K562 (cell line): ENCODE data around the gene GZF1. TPM values are rescaled to one million over a fixed set of nuclear protein-coding genes. Genes with fewer than 3 reads are reported as not detected.

Experiments
- ATF3 ChIP-seq, 2 experiments: fragments of 450-650 bp in 1 of 2; sonication (generic) in 1 of 2; formaldehyde crosslinking in 1 of 2; IDR thresholded peaks in 1 of 2; conservative IDR thresholded peaks in 1 of 2; 2 replicates each; pipeline versions ENCODE4 v1.6.1 to v1.8.1; 2016 to 2023; ENCODE audit warnings: mild to moderate bottlenecking in 2 of 2, moderate library complexity in 2 of 2, inconsistent platforms in 1 of 2, missing genetic modification reagents in 1 of 2
- CHD2 ChIP-seq: IDR thresholded peaks from 2 replicates; pipeline ENCODE4 v1.6.1; 2011; ENCODE audit warnings: low read depth, low read length
- IRF9 ChIP-seq: fragments of 450-650 bp; IDR thresholded peaks from 2 replicates; pipeline ENCODE4 v1.6.1; 2016; ENCODE audit warnings: missing biosample characterization, missing genetic modification characterization
- MAZ ChIP-seq, 2 experiments: fragments of 450-650 bp in 1 of 2; sonication (generic) in 1 of 2; formaldehyde crosslinking; IDR thresholded peaks in 1 of 2; conservative IDR thresholded peaks in 1 of 2; 2 replicates each; pipeline versions ENCODE4 v1.4.0 to v1.5.0; 2020; ENCODE audit warnings: mild to moderate bottlenecking in 1 of 2, missing genetic modification reagents in 1 of 2
- NFYB ChIP-seq: IDR thresholded peaks from 2 replicates; pipeline ENCODE4 v1.6.1; 2011; ENCODE audit warnings: mild to moderate bottlenecking, moderate library complexity; ENCODE audit not compliant: insufficient read length; ENCODE audit errors: extremely low read depth
- PCBP1 ChIP-seq: fragments of 200-400 bp; formaldehyde crosslinking; IDR thresholded peaks from 2 replicates; pipeline ENCODE4 v1.6.1; 2018; ENCODE audit warnings: mild to moderate bottlenecking, low read depth, low read length; ENCODE audit not compliant: poor library complexity, severe bottlenecking
- PML ChIP-seq: IDR thresholded peaks from 2 replicates; pipeline ENCODE4 v1.6.1; 2012; ENCODE audit warnings: low read length, inconsistent platforms
- POLR2A ChIP-seq: fragments of 450-650 bp; conservative IDR thresholded peaks from 2 replicates; pipeline ENCODE4 v1.6.1; 2016
- PRMT5 ChIP-seq: sonication (generic); formaldehyde crosslinking; IDR thresholded peaks from 2 replicates; pipeline ENCODE4 v1.5.0; 2020; ENCODE audit warnings: missing genetic modification reagents
- RBFOX2 ChIP-seq: fragments of 200-400 bp; formaldehyde crosslinking; IDR thresholded peaks from 2 replicates; pipeline ENCODE4 v1.6.1; 2017; ENCODE audit warnings: low read depth, mild to moderate bottlenecking, low read length, moderate library complexity
- RFX1 ChIP-seq: fragments of 450-650 bp; IDR thresholded peaks from 2 replicates; pipeline ENCODE4 v1.6.1; 2016; ENCODE audit warnings: mild to moderate bottlenecking, moderate library complexity
- RHOXF2B ChIP-seq: fragments of 250-450 bp; sonication (Bioruptor Pico); conservative IDR thresholded peaks from 2 replicates; pipeline ENCODE4 v1.5.1; 2021
- ZC3H4 ChIP-seq: sonication (generic); formaldehyde crosslinking; IDR thresholded peaks from 2 replicates; pipeline ENCODE4 v1.9.0; 2021; ENCODE audit warnings: missing genetic modification reagents, borderline replicate concordance
- ZEB2 ChIP-seq: fragments of 450-650 bp; IDR thresholded peaks from 2 replicates; pipeline ENCODE4 v1.6.1; 2016
- ZFX ChIP-seq: sonication (generic); formaldehyde crosslinking; IDR thresholded peaks from 2 replicates; pipeline ENCODE4 v1.8.0; 2022; ENCODE audit warnings: mild to moderate bottlenecking, missing genetic modification reagents, moderate library complexity
- ZNF124 ChIP-seq: sonication (generic); formaldehyde crosslinking; IDR thresholded peaks from 2 replicates; pipeline ENCODE4 v1.8.1; 2022; ENCODE audit warnings: missing genetic modification reagents
- polyA plus RNA-seq, 8 experiments: library from polyadenylated mRNA; depleted of rRNA in 4 of 8; stranded (reverse) in 5 of 8; unstranded in 3 of 8; fragments of >200 nt; fragmentation: Nextera tagmentation in 2 of 8; fragmentation: Illumina TruSeq in 1 of 8; extraction: Ambion mirVana in 2 of 8; extraction: Trizol in 1 of 8; gene quantifications; 2 replicates each; pipeline versions ENCODE4 v1.2.1 to v1.2.3, GENCODE V29; 2011 to 2014; ENCODE audit warnings: inconsistent platforms in 1 of 8, missing spikeins in 1 of 8
- total RNA-seq, 7 experiments: library from RNA; depleted of rRNA in 6 of 7; stranded (reverse); fragments of >200 nt in 6 of 7; fragmentation: Illumina TruSeq in 2 of 7; extraction: Trizol in 2 of 7; gene quantifications; 2 replicates each; pipeline versions ENCODE4 v1.2.1 to v1.2.3, GENCODE V29; 2011 to 2021; ENCODE audit warnings: low replicate concordance in 1 of 7
- TF ChIP-seq, protein P1 (sequence below): sonication (generic); formaldehyde crosslinking; IDR thresholded peaks from 2 replicates; pipeline ENCODE4 v1.8.0; 2023; ENCODE audit warnings: mild to moderate bottlenecking, missing genetic modification reagents
- TF ChIP-seq, protein P2 (sequence below): sonication (generic); formaldehyde crosslinking; IDR thresholded peaks from 2 replicates; pipeline ENCODE4 v1.8.1; 2023; ENCODE audit warnings: mild to moderate bottlenecking, missing genetic modification reagents
- TF ChIP-seq, protein P3 (sequence below): fragments of 250-450 bp; sonication (Bioruptor Pico); IDR thresholded peaks from 2 replicates; pipeline ENCODE4 v1.5.0; 2020; ENCODE audit warnings: mild to moderate bottlenecking

The GZF1 gene
- total and polyA plus RNA-seq, 9 of the 15 experiments (the other 6 are each of a cell fraction or from before 2014, with no cell fraction given): 1.2 to 15.7 (median 7.4) TPM

DNA sequence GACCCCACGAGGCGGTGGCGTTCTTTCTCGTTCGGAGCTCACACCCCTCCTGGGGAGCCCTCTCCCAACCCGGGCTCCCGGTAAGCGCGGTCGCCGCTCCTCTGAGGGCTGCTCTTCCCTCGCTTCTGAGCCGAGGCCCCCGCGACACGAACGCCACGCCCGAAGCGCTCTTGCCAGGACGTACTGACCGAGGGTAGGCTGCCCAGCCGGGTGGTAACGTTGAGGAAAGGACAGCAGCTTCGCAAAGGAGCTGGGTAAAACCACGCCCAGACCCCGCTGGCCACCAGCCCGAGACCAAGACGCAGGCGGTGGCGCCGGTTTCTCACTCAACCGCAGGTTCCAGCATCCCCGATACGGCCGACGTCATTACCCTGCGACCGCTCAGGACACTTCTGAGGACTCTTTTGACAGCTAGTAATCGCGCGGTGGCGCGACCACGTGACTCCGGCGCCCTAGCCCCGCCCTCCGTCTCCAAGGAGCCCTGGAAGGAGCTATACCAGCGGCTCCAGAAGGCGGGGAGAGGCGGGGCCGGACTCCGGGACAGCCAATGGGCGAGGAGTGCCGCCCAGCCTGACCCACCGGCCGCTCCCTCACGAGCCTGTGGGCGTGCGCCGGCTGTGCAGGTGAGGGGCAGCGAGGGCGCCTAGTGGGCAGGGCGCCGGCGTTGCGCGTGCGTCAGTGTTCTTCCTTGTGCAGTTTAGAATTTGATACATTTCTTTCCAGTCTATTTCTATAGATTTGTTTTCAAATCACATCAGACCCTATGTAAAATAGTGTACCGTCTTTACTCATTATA is 4.0 kb upstream of the GZF1 start (continued):
- peak; percentile 71 for TF ChIP-seq NFYB
- peak in 1 of 2 experiments; percentile 72; a peak in 3 of 4 replicates for TF ChIP-seq MAZ (CRISPR knock-in tag; conservative IDR thresholded peaks at IDR 0.05 in 1 of 2, IDR thresholded peaks at IDR 0.05 in 1 of 2)
- no peak for TF ChIP-seq ZEB2
- no peak for TF ChIP-seq RHOXF2B (CRISPR knock-in tag)
- TF ChIP-seq POLR2A: peak; percentile 75
- TF ChIP-seq RBFOX2: peak; percentile 88
- no peak for TF ChIP-seq ZC3H4
- TF ChIP-seq PML: no peak
- TF ChIP-seq RFX1: peak; percentile 86
- peak; percentile 53 for TF ChIP-seq ZFX (CRISPR knock-in tag)
- no peak for TF ChIP-seq ATF3 (IDR thresholded peaks at IDR 0.05)
- TF ChIP-seq ATF3 (CRISPR knock-in tag; conservative IDR thresholded peaks at IDR 0.05): no peak
- TF ChIP-seq, protein P1, sequence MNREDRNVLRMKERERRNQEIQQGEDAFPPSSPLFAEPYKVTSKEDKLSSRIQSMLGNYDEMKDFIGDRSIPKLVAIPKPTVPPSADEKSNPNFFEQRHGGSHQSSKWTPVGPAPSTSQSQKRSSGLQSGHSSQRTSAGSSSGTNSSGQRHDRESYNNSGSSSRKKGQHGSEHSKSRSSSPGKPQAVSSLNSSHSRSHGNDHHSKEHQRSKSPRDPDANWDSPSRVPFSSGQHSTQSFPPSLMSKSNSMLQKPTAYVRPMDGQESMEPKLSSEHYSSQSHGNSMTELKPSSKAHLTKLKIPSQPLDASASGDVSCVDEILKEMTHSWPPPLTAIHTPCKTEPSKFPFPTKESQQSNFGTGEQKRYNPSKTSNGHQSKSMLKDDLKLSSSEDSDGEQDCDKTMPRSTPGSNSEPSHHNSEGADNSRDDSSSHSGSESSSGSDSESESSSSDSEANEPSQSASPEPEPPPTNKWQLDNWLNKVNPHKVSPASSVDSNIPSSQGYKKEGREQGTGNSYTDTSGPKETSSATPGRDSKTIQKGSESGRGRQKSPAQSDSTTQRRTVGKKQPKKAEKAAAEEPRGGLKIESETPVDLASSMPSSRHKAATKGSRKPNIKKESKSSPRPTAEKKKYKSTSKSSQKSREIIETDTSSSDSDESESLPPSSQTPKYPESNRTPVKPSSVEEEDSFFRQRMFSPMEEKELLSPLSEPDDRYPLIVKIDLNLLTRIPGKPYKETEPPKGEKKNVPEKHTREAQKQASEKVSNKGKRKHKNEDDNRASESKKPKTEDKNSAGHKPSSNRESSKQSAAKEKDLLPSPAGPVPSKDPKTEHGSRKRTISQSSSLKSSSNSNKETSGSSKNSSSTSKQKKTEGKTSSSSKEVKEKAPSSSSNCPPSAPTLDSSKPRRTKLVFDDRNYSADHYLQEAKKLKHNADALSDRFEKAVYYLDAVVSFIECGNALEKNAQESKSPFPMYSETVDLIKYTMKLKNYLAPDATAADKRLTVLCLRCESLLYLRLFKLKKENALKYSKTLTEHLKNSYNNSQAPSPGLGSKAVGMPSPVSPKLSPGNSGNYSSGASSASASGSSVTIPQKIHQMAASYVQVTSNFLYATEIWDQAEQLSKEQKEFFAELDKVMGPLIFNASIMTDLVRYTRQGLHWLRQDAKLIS (CRISPR knock-in tag): no peak
- no peak for TF ChIP-seq PRMT5 (CRISPR knock-in tag)
- TF ChIP-seq PCBP1: no peak
- TF ChIP-seq, protein P2, sequence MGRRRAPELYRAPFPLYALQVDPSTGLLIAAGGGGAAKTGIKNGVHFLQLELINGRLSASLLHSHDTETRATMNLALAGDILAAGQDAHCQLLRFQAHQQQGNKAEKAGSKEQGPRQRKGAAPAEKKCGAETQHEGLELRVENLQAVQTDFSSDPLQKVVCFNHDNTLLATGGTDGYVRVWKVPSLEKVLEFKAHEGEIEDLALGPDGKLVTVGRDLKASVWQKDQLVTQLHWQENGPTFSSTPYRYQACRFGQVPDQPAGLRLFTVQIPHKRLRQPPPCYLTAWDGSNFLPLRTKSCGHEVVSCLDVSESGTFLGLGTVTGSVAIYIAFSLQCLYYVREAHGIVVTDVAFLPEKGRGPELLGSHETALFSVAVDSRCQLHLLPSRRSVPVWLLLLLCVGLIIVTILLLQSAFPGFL: no peak
- no peak for TF ChIP-seq IRF9
- 0 out of 2 replicates have a peak, but pooled peaks have one; percentile 8 for TF ChIP-seq CHD2
- TF ChIP-seq, protein P3, sequence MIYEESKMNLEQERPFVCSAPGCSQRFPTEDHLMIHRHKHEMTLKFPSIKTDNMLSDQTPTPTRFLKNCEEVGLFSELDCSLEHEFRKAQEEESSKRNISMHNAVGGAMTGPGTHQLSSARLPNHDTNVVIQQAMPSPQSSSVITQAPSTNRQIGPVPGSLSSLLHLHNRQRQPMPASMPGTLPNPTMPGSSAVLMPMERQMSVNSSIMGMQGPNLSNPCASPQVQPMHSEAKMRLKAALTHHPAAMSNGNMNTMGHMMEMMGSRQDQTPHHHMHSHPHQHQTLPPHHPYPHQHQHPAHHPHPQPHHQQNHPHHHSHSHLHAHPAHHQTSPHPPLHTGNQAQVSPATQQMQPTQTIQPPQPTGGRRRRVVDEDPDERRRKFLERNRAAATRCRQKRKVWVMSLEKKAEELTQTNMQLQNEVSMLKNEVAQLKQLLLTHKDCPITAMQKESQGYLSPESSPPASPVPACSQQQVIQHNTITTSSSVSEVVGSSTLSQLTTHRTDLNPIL (CRISPR knock-in tag): no peak
- TF ChIP-seq ZNF124 (CRISPR knock-in tag): no peak
